LNCAP (cell line): ENCODE results near the gene SYF2.

Experiments used
- CTCF ChIP-seq: fragments of 450-650 bp; IDR thresholded peaks from 2 replicates; pipeline ENCODE4 v1.5.1; 2017; ENCODE audit warnings: mild to moderate bottlenecking

Gene SYF2

GRCh38 chr1:25185409-25186160 is 46.7 kb downstream of the SYF2 start:
- TF ChIP-seq CTCF: no peak

DNA sequence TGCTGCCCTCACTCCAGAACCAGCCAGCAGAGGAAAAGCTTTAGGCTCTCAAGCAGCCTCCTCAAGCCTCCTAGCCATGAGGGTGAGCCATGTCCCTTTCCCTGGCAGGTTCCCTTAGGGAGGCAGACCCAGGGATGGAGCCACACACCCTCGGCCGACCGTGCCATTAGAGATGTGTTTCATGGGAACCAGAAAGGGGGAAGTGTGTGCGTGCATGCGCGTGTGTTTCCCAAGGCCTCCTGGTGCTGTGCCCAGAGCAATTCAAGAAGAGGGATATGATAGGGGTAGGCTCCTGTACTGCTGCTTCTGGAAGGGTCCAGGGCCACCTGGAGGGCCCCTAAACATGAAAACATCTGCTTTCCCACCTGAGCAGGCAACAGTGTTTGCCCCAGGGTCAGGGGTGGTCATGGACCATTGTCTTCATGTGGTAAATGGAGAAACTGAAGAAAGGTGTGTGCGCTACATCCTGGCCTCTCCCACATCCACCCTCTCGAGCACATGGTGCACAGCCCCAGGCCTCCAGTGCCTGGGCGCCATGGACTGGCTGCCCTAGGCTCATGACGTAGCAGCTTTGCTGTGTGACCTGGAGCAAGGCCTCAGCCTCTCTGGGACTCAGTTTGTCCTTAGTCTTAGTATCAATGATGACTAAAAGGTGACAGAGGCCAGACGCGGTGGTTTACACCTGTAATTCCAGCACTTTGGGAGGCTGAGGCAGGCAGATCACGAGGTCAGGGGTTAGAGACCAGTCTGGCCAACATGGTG is 48.1 kb downstream of the SYF2 start:
- no peak for TF ChIP-seq CTCF

GRCh38 chr1:25183126-25183980 is 48.9 kb downstream of the SYF2 start:
- no peak for TF ChIP-seq CTCF

DNA sequence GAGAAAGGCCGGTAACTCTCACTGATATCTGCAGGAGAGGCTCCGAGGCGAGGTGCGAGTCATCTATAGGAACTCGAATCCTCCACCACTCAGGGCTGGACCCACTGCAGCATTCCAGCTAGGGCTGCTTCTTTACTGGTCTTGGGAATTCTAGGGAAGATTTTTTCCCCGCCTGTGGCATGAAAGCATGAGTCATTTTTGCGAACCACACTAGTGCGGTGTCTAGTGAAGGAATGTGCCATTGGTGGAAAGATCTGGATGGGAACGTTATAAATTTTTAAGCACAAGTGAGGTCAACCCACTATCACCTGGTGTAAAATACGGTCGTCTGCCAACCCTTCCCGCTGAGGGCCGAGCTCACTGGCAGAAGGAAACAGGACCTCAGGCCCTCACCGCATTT is 49.7 kb downstream of the SYF2 start:
- TF ChIP-seq CTCF: no peak

DNA sequence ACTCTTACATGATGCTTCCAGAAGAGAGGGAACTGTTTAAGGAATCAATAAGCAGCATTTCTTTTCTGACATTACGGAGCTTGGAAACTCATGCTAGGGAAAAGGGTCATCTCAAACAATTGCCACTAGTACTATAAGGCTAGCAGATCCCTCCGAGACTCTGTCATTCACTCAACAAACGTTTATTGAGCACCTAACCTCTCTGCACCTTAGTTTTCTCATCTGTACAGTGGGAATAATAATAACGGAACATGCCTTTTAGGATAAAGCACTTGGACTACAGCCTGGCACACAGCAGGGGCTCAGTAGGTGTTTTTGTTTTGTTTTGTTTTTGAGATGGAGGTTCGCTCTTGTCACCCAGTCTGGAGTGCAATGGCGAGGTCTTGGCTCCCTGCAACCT is 51.3 kb downstream of the SYF2 start:
- no peak for TF ChIP-seq CTCF

GRCh38 chr1:25178917-25179561 is 53.3 kb downstream of the SYF2 start:
- no peak for TF ChIP-seq CTCF
